Upper lobe of left lung (tissue), 6 donors: ENCODE measurements around the gene SPATA2L. TPM values are rescaled to one million over a fixed set of nuclear protein-coding genes. Genes with fewer than 3 reads are reported as not detected.

Experiments
- ATAC-seq, 2 donors: fragments of 200-7000 bp; cut with Tn5 transposase; one replicate each; pipeline ENCODE4 v1.9.1; 2022; ENCODE audit warnings: mild to moderate bottlenecking in 2 of 2, moderate library complexity in 2 of 2; ENCODE audit not compliant: low FRiP score in 2 of 2
- DNase-seq, 2 donors: peaks; one replicate each; pipeline ENCODE4 v3.0.0-alpha.2; 2019 to 2020
- H3K27ac ChIP-seq, 4 donors: fragments of 200-600 bp; sonication (generic); one replicate each; pipeline ENCODE4 v1.5.1; 2016 to 2019
- H3K27me3 ChIP-seq, 4 donors: fragments of 200-600 bp; sonication (generic); one replicate each; pipeline ENCODE4 v1.5.1; 2017 to 2019
- H3K36me3 ChIP-seq, 4 donors: fragments of 200-600 bp; sonication (generic); one replicate each; pipeline ENCODE4 v1.5.1; 2016 to 2019
- H3K4me1 ChIP-seq, 4 donors: fragments of 200-600 bp; sonication (generic); one replicate each; pipeline ENCODE4 v1.5.1; 2018 to 2019
- H3K4me3 ChIP-seq, 4 donors: fragments of 200-600 bp; sonication (generic); one replicate each; pipeline ENCODE4 v1.5.1; 2017 to 2019; ENCODE audit warnings: mild to moderate bottlenecking in 2 of 4, moderate library complexity in 1 of 4
- H3K9me3 ChIP-seq, 4 donors: fragments of 200-600 bp; sonication (generic); one replicate each; pipeline ENCODE4 v1.5.1; 2018 to 2019
- EP300 ChIP-seq, 4 donors: sonication (generic); formaldehyde crosslinking; IDR thresholded peaks; one replicate each; pipeline ENCODE4 v1.5.1; 2017; ENCODE audit warnings: antibody characterized with exemption in 4 of 4, control low read depth in 2 of 4
- POLR2A ChIP-seq, 4 donors: fragments of 450-650 bp; IDR thresholded peaks; one replicate each; pipeline ENCODE4 v1.5.1; 2016 to 2017; ENCODE audit warnings: antibody characterized with exemption in 4 of 4, mild to moderate bottlenecking in 2 of 4
- POLR2AphosphoS5 ChIP-seq, 2 donors: sonication (generic); formaldehyde crosslinking; IDR thresholded peaks; one replicate each; pipeline ENCODE4 v1.5.1; 2017; ENCODE audit warnings: antibody characterized with exemption in 2 of 2
- WGBS, 2 donors: methylation state at CpG; one replicate each; pipeline ENCODE4 v1.1.5; 2017 to 2018; 5-methylcytosine and 5-hydroxymethylcytosine counted together
- total RNA-seq, 6 donors: library from RNA; depleted of rRNA in 4 of 6; stranded (reverse); fragments of >200 nt in 4 of 6; gene quantifications; one replicate each; pipeline versions ENCODE4 v1.1.0 to v1.2.1, GENCODE V29; 2016 to 2021
- TF ChIP-seq, protein P1 (sequence below), 6 experiments: fragments of 450-650 bp in 4 of 6; fragments of 200-600 bp in 2 of 6; sonication (generic) in 2 of 6; IDR thresholded peaks; one replicate each; pipeline ENCODE4 v1.5.1; 2016 to 2019; ENCODE audit warnings: antibody characterized with exemption in 6 of 6
- donor health status: DM: no; HTN: no; CAD: no; lungs with moderate emphysema.
- donor health status: DM: no; HTN: yes; CAD: no; lungs with severe emphysema.

Gene SPATA2L
- total RNA-seq, 6 donors from 2014 or later = 11.5 to 49.3 (median 26.5) TPM

DNA sequence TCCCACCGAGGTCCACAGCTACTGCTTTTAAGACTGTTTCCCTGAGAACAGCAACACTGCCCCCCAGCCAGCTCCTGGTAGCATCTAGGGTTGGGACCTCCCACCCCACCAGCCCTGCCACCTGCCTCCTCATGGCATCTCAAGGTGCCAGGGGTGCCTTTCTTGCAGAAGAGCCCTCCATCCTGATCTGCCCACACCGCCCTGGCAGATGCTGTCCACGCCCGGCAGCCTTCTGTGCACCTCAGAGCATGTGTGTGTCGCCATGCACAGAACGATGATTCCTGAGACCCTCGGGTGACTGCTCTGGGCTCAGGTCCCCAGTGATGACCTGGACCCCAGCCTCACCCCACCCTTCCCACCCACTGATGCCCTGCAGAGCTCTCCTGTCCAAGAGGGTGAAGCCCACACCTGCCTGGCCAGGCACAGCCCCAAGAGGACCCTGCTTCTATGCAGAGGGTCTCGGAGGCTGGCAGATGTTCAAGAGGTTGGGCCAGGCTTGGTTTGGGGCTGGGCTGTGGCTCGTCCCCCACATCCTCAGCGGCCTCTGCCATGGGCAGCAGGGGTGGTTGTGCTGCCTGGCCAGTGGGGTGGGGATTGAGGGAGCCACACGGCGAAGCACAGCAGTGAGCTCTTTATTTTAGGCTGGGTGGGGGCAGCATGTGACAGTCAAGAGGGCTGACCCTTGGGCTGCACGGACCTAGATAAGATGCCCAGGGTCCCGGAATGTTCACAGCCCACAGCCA lies 5.2 kb upstream of the SPATA2L start:
- H3K27me3 ChIP-seq = no peaks in the 10 kb centered on the region
- TF ChIP-seq POLR2AphosphoS5 (IDR thresholded peaks at IDR 0.05) (no peak), POLR2A (IDR thresholded peaks at IDR 0.05) (no peak), EP300 (IDR thresholded peaks at IDR 0.05) (no peak)
- TF ChIP-seq, protein P1, sequence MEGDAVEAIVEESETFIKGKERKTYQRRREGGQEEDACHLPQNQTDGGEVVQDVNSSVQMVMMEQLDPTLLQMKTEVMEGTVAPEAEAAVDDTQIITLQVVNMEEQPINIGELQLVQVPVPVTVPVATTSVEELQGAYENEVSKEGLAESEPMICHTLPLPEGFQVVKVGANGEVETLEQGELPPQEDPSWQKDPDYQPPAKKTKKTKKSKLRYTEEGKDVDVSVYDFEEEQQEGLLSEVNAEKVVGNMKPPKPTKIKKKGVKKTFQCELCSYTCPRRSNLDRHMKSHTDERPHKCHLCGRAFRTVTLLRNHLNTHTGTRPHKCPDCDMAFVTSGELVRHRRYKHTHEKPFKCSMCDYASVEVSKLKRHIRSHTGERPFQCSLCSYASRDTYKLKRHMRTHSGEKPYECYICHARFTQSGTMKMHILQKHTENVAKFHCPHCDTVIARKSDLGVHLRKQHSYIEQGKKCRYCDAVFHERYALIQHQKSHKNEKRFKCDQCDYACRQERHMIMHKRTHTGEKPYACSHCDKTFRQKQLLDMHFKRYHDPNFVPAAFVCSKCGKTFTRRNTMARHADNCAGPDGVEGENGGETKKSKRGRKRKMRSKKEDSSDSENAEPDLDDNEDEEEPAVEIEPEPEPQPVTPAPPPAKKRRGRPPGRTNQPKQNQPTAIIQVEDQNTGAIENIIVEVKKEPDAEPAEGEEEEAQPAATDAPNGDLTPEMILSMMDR (IDR thresholded peaks at IDR 0.05) = no peak
- H3K27ac ChIP-seq = no peak overlapping the region
- H3K36me3 ChIP-seq = peaks cover 0 to 8% (median 0%) of the 10 kb centered on the region in 4 donors
- H3K4me1 ChIP-seq = peaks cover 5 to 25% (median 12%) of the 10 kb centered on the region in 4 donors
- WGBS, 2 donors = 81 to 89% methylated on average over 3 to 13 of the region's 14 CpGs
- DNase-seq = peak in 1 of 2 donors; percentile 47
- no peak for ATAC-seq
- H3K4me3 ChIP-seq = no peak overlapping the region
- no peaks in the 10 kb centered on the region for H3K9me3 ChIP-seq

DNA sequence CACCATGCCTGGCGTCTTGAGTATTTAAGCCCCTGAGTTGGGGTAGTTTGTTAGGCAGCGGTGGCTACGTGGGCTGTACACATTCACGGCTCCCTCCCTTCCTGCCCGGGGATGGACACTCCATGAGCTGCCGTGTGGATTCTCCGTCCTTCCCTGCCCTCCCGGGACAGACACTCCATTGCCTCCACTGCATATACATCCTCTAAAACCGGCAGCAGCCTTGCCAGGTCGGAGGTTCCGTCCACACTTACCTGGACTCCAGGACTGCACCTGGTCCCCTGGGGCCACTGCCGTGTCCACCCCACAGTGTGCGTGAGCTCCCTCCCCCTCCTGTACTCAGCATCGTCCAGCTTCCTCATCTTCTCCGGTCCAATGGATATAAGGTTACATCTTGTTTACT lies 3.5 kb upstream of the SPATA2L start:
- WGBS, 2 donors = 68 to 73% methylated on average over 15 of the region's 15 CpGs
- H3K4me3 ChIP-seq = no peak overlapping the region
- peaks cover 10 to 32% (median 20%) of the 10 kb centered on the region in 4 donors for H3K4me1 ChIP-seq
- peaks cover 0 to 4% (median 0%) of the 10 kb centered on the region in 4 donors for H3K36me3 ChIP-seq
- H3K9me3 ChIP-seq = no peaks in the 10 kb centered on the region
- no peak for ATAC-seq
- no peak for DNase-seq
- TF ChIP-seq, protein P1 (IDR thresholded peaks at IDR 0.05) = no peak
- TF ChIP-seq EP300 (IDR thresholded peaks at IDR 0.05) (no peak), POLR2AphosphoS5 (IDR thresholded peaks at IDR 0.05) (no peak), POLR2A (IDR thresholded peaks at IDR 0.05) (no peak)
- H3K27me3 ChIP-seq = no peaks in the 10 kb centered on the region
- no peak overlapping the region for H3K27ac ChIP-seq

DNA sequence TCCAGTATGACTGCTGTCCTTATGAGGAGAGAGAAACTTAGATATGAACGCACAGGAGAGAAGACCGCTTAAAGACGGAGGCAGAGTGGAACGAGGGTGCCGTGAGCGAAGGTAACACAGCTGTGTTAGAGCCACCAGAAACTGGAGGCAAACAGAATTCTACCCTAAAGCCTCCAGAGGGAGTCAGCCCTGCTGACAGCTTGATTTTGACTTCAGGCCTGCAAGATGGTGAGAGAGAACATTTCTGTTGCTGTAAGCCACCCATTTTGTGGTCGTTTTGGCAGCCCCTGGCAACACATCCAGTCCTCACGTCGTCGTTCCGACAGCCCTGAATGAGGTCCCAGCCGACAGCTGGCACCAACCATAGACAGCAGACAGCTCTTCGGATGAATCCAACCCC lies 2.8 kb upstream of the SPATA2L start:
- ATAC-seq (no peak), DNase-seq (no peak)
- no peak overlapping the region for H3K4me3 ChIP-seq
- WGBS, 2 donors = 74 to 83% methylated on average over 7 to 13 of the region's 13 CpGs
- H3K36me3 ChIP-seq = peaks cover 0 to 4% (median 0%) of the 10 kb centered on the region in 4 donors
- H3K27ac ChIP-seq = no peak overlapping the region
- TF ChIP-seq, protein P1 (IDR thresholded peaks at IDR 0.05) = no peak
- no peak for TF ChIP-seq POLR2AphosphoS5 (IDR thresholded peaks at IDR 0.05)
- TF ChIP-seq POLR2A (IDR thresholded peaks at IDR 0.05) = no peak
- TF ChIP-seq EP300 (IDR thresholded peaks at IDR 0.05) = no peak
- peaks cover 15 to 39% (median 25%) of the 10 kb centered on the region in 4 donors for H3K4me1 ChIP-seq
- H3K9me3 ChIP-seq = no peaks in the 10 kb centered on the region
- H3K27me3 ChIP-seq = no peaks in the 10 kb centered on the region

DNA sequence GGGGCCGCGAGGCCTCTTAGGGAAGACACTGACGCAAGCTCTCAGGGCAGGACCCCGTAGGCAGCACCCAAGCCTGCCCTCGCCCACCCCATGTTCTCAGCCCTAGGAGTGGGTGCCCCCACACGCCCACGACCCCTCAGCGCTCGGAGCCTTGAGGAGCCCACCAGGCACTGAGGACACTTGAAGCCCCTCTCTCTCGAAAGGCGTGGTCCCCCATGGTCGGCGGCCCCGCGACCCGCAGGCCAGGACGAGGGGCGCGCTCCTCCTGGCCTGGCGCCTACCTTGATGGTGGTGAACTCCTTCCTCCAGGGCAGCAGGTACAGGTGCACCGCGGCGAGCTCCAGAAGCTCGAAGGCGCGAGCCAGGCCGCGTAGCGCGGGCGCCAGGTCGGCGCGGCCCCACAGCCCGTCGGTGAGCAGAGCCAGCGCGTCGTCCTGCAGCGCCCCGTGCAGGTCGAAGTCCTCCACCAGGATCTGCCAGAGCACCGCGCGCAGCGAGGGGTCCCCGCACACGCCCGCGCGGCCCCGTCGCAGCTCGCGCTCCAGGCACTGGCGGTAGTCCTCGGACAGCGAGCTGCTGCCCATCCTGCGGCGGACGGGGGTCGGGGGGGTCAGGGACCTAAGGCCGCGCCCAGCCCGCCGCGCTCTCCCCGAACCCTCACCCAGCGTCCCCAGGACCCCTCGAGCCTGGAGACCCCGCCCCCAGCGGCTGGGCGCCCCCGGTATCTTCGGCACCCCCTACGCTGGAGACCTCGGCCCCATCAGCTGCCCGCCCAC lies 668 bp downstream of the SPATA2L start:
- peaks cover 15 to 38% (median 23%) of the 10 kb centered on the region in 4 donors for H3K4me1 ChIP-seq
- TF ChIP-seq POLR2AphosphoS5 (IDR thresholded peaks at IDR 0.05) (no peak), POLR2A (IDR thresholded peaks at IDR 0.05) (no peak), EP300 (IDR thresholded peaks at IDR 0.05) (no peak)
- TF ChIP-seq, protein P1 (IDR thresholded peaks at IDR 0.05) = peak in 1 of 6 experiments; percentile 41
- DNase-seq (peak; percentile 80 to 92), ATAC-seq (peak; percentile 43 to 49)
- H3K27ac ChIP-seq = peak overlapping the region; percentile 83 to 95 (median 90)
- H3K4me3 ChIP-seq = peak overlapping the region; percentile 74 to 90 (median 83)
- no peaks in the 10 kb centered on the region for H3K9me3 ChIP-seq
- H3K36me3 ChIP-seq = peaks cover 0 to 24% (median 14%) of the 10 kb centered on the region in 4 donors
- WGBS, 2 donors = 1 to 7% methylated on average over 3 to 28 of the region's 78 CpGs
- no peaks in the 10 kb centered on the region for H3K27me3 ChIP-seq
